Endothelial cell (in vitro differentiated cells): ENCODE results near the gene ENTR1. TPM values are rescaled to one million over a fixed set of nuclear protein-coding genes. Genes with fewer than 3 reads are reported as not detected.

Experiments used
- DNase-seq: peaks from one replicate; pipeline ENCODE4 v3.0.0; 2021; ENCODE audit warnings: low spot score
- H3K27ac Mint-ChIP-seq: one replicate; pipeline ENCODE4 v1.8.0; 2021; ENCODE audit warnings: mixed read lengths, inconsistent platforms; ENCODE audit not compliant: unreplicated experiment
- H3K27me3 Mint-ChIP-seq: one replicate; pipeline ENCODE4 v1.8.0; 2021; ENCODE audit warnings: mild to moderate bottlenecking, moderate library complexity, mixed read lengths, inconsistent platforms; ENCODE audit not compliant: unreplicated experiment
- H3K36me3 Mint-ChIP-seq: one replicate; pipeline ENCODE4 v1.8.0; 2021; ENCODE audit warnings: mild to moderate bottlenecking, low read depth, mixed read lengths, inconsistent platforms; ENCODE audit not compliant: unreplicated experiment
- H3K4me1 Mint-ChIP-seq: one replicate; pipeline ENCODE4 v1.8.0; 2021; ENCODE audit warnings: mild to moderate bottlenecking, mixed read lengths, inconsistent platforms; ENCODE audit not compliant: unreplicated experiment
- H3K4me3 Mint-ChIP-seq: one replicate; pipeline ENCODE4 v1.8.0; 2021; ENCODE audit warnings: mild to moderate bottlenecking, mixed read lengths, inconsistent platforms; ENCODE audit not compliant: unreplicated experiment
- H3K9me3 Mint-ChIP-seq: one replicate; pipeline ENCODE4 v1.8.0; 2021; ENCODE audit warnings: mixed read lengths, inconsistent platforms; ENCODE audit not compliant: unreplicated experiment
- total RNA-seq: library from RNA; stranded (reverse); fragmentation: NEBNext Ultra II Directional; extraction: Animal tissue kit (Norgen Biotek cat#: 25700); gene quantifications from one replicate; pipeline ENCODE4 v1.2.1, GENCODE V29; 2021; ENCODE audit not compliant: unreplicated experiment
- TF ChIP-seq, protein P1 (sequence below): fragments of 200-600 bp; sonication (generic); IDR thresholded peaks from one replicate; pipeline ENCODE4 v1.5.0; 2021; ENCODE audit warnings: antibody characterized with exemption; ENCODE audit not compliant: unreplicated experiment

The ENTR1 gene
- total RNA-seq, 1 donor from 2014 or later = 45.0 TPM

GRCh38 chr9:136455043-136456002 is 44.9 kb upstream of the ENTR1 start:
- peak overlapping the region; percentile 74 for H3K4me3 Mint-ChIP-seq
- TF ChIP-seq, protein P1, sequence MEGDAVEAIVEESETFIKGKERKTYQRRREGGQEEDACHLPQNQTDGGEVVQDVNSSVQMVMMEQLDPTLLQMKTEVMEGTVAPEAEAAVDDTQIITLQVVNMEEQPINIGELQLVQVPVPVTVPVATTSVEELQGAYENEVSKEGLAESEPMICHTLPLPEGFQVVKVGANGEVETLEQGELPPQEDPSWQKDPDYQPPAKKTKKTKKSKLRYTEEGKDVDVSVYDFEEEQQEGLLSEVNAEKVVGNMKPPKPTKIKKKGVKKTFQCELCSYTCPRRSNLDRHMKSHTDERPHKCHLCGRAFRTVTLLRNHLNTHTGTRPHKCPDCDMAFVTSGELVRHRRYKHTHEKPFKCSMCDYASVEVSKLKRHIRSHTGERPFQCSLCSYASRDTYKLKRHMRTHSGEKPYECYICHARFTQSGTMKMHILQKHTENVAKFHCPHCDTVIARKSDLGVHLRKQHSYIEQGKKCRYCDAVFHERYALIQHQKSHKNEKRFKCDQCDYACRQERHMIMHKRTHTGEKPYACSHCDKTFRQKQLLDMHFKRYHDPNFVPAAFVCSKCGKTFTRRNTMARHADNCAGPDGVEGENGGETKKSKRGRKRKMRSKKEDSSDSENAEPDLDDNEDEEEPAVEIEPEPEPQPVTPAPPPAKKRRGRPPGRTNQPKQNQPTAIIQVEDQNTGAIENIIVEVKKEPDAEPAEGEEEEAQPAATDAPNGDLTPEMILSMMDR = no peak
- no peak for DNase-seq
- peaks cover 16% of the 10 kb centered on the region for H3K27me3 Mint-ChIP-seq
- no peaks in the 10 kb centered on the region for H3K4me1 Mint-ChIP-seq
- no peak overlapping the region for H3K27ac Mint-ChIP-seq
- H3K9me3 Mint-ChIP-seq = no peaks in the 10 kb centered on the region
- peaks cover 62% of the 10 kb centered on the region for H3K36me3 Mint-ChIP-seq

- peaks cover 64% of the 10 kb centered on the region for H3K36me3 Mint-ChIP-seq
- H3K27me3 Mint-ChIP-seq = peaks cover 18% of the 10 kb centered on the region
Observed at GRCh38 chr9:136454026-136454796, 43.8 kb upstream of the ENTR1 start.

GRCh38 chr9:136453326-136453725 is 42.9 kb upstream of the ENTR1 start:
- H3K36me3 Mint-ChIP-seq = peaks cover 63% of the 10 kb centered on the region

More at GRCh38 chr9:136454026-136454796, 43.8 kb upstream of the ENTR1 start:
- peak overlapping the region; percentile 74 for H3K4me3 Mint-ChIP-seq
- no peak for DNase-seq
- no peak overlapping the region for H3K27ac Mint-ChIP-seq
- H3K4me1 Mint-ChIP-seq = no peaks in the 10 kb centered on the region
- H3K9me3 Mint-ChIP-seq = no peaks in the 10 kb centered on the region
- TF ChIP-seq, protein P1 = no peak

DNA sequence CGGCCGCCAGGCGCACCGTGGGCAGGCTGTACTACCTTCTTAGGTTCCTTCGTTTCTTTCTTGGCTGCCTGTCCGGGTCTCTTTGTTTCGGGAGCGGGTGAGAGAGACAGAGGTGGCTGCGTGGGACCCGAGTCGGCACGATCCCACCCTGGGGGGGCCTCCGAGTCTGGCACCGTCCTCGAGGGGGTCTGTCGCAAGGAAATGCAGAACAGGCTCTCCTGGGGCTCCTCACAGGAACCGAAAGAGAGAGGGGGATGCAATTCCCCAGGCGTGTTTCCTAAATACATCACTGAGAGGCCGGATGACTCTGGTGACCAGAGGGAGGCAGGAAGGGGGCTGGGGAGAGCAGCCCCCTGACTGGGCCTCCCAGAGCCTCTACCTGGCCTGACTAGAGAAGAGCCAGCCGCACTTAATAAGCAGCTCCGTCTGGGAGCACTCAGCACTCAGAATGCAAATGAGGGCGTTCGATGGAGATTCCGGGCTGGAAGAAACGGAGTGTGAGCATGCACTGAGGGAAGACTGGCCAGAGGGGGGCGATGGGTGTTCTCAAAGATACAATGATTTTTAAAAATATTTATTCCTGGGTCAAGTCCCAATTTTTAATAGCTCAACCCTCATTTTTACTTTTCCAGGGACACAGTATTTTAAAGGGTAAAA is 40.9 kb upstream of the ENTR1 start:
- Mint-ChIP-seq H3K4me3 (no peak overlapping the region), H3K27ac (no peak overlapping the region), H3K4me1 (no peaks in the 10 kb centered on the region), H3K36me3 (peaks cover 70% of the 10 kb centered on the region), H3K27me3 (peaks cover 24% of the 10 kb centered on the region), H3K9me3 (no peaks in the 10 kb centered on the region)
- no peak for DNase-seq
- TF ChIP-seq, protein P1 = no peak

More at GRCh38 chr9:136453326-136453725, 42.9 kb upstream of the ENTR1 start:
- H3K4me1 Mint-ChIP-seq = no peaks in the 10 kb centered on the region
- peaks cover 18% of the 10 kb centered on the region for H3K27me3 Mint-ChIP-seq
- TF ChIP-seq, protein P1 = no peak
- H3K27ac Mint-ChIP-seq = no peak overlapping the region
- no peaks in the 10 kb centered on the region for H3K9me3 Mint-ChIP-seq
- H3K4me3 Mint-ChIP-seq = peak overlapping the region; percentile 59
- no peak for DNase-seq
